Stimulated activated effector memory CD8-positive, alpha-beta T cell treated with anti-CD3 and anti-CD28 coated beads, Interleukin-12 subunit alpha, Interleukin-12 subunit beta, amount 100 ng/mL, for 72 hours (primary cell): ENCODE data around the gene HMOX1.
A peak's percentile ranks its signal among the peaks of the same experiment; 100 is the strongest.

Source experiments
- ATAC-seq: fragments of 150-1000 bp; cut with Tn5 transposase; 2 replicates; pipeline ENCODE4 v1.10.0; 2021
- DNase-seq, 2 donors: peaks; one replicate each; pipeline ENCODE4 v3.0.0; 2021 to 2022; ENCODE audit warnings: low spot score in 2 of 2
- H3K27ac Mint-ChIP-seq: one replicate; pipeline ENCODE4 v1.8.0; 2022; ENCODE audit warnings: mild to moderate bottlenecking, mixed read lengths
- H3K36me3 Mint-ChIP-seq: one replicate; pipeline ENCODE4 v1.8.0; 2022; ENCODE audit warnings: mild to moderate bottlenecking, mixed read lengths
- H3K4me1 Mint-ChIP-seq: one replicate; pipeline ENCODE4 v1.8.0; 2022; ENCODE audit warnings: mixed read lengths
- H3K4me3 Mint-ChIP-seq: one replicate; pipeline ENCODE4 v1.8.0; 2022; ENCODE audit warnings: mild to moderate bottlenecking, mixed read lengths
- H3K9me3 Mint-ChIP-seq: one replicate; pipeline ENCODE4 v1.8.0; 2022; ENCODE audit warnings: mixed read lengths

HMOX1 gene

DNA sequence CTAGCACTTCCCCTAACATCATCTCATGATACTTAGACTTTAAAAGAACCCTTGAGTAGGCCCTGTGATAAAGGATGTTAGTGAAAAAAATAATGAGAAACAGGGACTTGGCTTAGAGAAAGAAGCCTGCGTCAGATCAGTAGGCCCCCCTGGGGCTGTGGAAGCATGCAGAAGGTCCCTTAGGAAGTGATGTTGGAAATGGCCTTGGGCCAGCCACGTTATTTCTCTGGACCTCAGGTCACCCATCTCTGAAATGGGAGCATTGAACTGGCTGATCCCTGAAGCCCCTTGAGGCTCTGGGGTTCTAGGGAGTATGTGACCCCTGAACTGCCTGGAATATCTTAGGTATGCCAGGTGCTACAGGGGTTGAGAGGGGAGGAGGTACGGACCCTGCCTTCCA, 59.2 kb downstream of the HMOX1 start:
- Mint-ChIP-seq H3K9me3 (no peaks in the 10 kb centered on the region), H3K4me3 (no peak overlapping the region), H3K4me1 (peaks cover 16% of the 10 kb centered on the region), H3K36me3 (peaks cover 26% of the 10 kb centered on the region), H3K27ac (no peak overlapping the region)
- DNase-seq (no peak), ATAC-seq (no peak)

DNA sequence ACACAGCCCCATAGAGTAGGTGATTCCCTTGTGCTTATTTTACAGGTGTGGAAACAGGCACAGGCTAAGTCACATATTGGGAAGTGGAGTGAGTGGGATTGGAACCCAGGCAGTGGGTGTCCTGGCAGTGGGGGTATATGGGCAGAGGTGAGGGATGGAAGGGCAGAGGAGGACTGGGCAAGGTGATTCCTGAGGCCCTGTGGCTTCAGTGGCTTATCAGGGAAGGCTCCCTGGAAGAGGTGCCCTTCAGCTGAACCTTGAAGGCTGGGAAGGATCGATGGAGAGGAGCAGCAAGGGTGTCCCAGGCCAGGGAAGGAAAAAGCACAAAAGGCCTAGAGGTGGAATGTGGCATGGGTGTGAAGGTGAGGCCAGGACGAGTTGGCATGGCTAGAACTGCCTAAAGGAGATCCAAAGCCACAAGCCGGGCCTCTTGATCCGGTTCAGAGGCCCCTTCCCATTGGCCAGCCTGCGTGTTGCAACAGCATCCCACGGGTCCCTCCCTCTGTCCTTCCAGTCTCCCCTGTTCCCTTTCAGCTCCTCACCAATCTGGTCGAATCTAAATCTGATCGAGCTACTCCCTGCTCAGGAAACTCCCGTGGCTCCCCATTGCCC, 60.7 kb downstream of the HMOX1 start:
- H3K36me3 Mint-ChIP-seq, result peaks cover 30% of the 10 kb centered on the region
- DNase-seq, result no peak
- no peak for ATAC-seq
- H3K4me3 Mint-ChIP-seq, result no peak overlapping the region
- H3K4me1 Mint-ChIP-seq, result peaks cover 16% of the 10 kb centered on the region
- no peaks in the 10 kb centered on the region for H3K9me3 Mint-ChIP-seq
- H3K27ac Mint-ChIP-seq, result no peak overlapping the region

DNA sequence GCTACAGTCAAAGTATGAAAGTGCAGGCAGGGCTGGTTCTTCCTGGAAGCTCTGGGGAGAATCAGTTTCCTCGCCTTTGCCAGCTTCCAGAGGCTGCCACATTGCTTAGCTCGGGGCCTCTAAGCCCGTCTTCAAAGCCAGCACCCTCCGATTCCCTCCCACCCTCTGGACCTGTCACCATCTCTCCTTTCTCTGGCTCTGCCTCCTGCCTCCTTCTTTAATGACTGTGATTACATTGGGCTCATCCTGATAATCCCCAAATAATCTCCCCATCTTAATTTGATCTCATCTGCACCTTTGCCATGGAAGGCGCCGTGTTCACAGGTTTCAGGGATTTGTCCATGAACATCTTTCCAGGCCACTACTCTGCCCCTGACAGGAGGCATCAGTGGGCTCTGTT, 61.6 kb downstream of the HMOX1 start:
- ATAC-seq, result no peak
- H3K9me3 Mint-ChIP-seq, result no peaks in the 10 kb centered on the region
- H3K27ac Mint-ChIP-seq, result no peak overlapping the region
- peaks cover 16% of the 10 kb centered on the region for H3K4me1 Mint-ChIP-seq
- no peak overlapping the region for H3K4me3 Mint-ChIP-seq
- DNase-seq, result no peak
- peaks cover 29% of the 10 kb centered on the region for H3K36me3 Mint-ChIP-seq

DNA sequence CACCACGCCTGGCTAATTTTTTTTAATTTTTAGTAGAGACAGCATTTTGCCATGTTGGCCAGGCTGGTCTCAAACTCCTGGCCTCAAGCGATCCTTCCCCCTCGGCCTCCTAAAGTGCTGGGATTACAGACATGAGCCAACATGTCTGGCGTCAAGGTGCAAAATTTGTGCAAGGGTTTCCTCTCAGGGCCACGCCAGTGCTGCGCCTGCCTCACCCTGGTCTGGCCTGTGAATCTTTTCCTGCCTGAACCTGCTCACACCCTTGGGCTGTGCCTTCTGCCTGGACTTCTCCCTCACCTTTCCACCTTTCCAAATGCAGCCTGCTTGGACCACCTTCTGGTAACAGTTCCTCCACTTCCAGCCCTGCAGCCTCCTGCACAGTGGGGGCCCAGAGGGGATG, 62.4 kb downstream of the HMOX1 start:
- DNase-seq, result no peak
- H3K4me1 Mint-ChIP-seq, result peaks cover 24% of the 10 kb centered on the region
- H3K27ac Mint-ChIP-seq, result peak overlapping the region; percentile 23
- H3K9me3 Mint-ChIP-seq, result no peaks in the 10 kb centered on the region
- ATAC-seq, result no peak
- H3K36me3 Mint-ChIP-seq, result peaks cover 27% of the 10 kb centered on the region
- no peak overlapping the region for H3K4me3 Mint-ChIP-seq
